ENCODE data around the gene CSPG5.

DNA sequence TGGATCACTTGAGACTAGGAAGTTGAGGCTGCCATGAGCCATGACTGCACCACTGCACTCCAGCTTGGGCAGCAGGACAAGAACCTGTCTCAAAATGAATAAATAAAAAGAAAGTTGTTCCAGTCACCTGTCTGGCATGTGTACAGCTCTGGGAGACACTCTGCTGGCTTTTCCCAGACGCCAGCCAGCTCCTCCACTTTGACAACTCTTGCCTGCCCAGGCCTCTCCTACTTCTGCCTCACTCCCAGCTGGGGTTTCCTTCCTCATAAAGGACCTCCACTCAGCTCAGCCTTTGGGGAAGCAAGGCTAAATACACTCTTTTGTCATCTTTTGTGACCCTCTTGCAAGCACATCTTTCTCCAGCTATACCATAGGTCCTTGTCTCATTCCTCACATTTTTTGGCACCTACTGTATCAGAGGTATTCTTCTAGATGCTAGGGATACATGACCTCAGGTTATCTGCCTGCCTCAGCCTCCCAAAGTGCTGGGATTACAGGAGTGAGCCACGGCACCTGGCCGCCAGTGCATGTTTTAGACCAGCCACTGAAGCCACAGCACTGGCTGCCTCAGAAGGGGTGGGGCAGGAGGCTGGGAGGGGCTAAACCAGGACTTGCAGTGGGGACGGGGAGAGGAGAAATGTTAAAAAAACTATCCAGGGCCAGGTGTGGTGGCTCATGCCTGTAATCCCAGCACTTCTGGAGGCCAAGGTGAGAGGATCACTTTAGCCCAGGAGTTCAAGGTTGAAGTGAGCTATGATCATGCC lies 55.2 kb downstream of the CSPG5 start:
- TF ChIP-seq, protein P1, sequence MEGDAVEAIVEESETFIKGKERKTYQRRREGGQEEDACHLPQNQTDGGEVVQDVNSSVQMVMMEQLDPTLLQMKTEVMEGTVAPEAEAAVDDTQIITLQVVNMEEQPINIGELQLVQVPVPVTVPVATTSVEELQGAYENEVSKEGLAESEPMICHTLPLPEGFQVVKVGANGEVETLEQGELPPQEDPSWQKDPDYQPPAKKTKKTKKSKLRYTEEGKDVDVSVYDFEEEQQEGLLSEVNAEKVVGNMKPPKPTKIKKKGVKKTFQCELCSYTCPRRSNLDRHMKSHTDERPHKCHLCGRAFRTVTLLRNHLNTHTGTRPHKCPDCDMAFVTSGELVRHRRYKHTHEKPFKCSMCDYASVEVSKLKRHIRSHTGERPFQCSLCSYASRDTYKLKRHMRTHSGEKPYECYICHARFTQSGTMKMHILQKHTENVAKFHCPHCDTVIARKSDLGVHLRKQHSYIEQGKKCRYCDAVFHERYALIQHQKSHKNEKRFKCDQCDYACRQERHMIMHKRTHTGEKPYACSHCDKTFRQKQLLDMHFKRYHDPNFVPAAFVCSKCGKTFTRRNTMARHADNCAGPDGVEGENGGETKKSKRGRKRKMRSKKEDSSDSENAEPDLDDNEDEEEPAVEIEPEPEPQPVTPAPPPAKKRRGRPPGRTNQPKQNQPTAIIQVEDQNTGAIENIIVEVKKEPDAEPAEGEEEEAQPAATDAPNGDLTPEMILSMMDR (IDR thresholded peaks at IDR 0.05), result no peak
- TF ChIP-seq EZH2 (IDR thresholded peaks at IDR 0.05) (no peak), EZH2phosphoT487 (IDR thresholded peaks at IDR 0.05) (no peak)
